NCI-H82 (cell line): Measurements from ENCODE around the gene TSEN34.
"Not testable (repeated sequence)": the region's sequence is repeated elsewhere in the genome, so short reads cannot be mapped to it uniquely, and the experiment has no call there.

ENCODE experiments used
- DNase-seq: peaks from one replicate; lab custom pipeline; 2025; lab: John Stamatoyannopoulos, UW

The TSEN34 gene

DNA sequence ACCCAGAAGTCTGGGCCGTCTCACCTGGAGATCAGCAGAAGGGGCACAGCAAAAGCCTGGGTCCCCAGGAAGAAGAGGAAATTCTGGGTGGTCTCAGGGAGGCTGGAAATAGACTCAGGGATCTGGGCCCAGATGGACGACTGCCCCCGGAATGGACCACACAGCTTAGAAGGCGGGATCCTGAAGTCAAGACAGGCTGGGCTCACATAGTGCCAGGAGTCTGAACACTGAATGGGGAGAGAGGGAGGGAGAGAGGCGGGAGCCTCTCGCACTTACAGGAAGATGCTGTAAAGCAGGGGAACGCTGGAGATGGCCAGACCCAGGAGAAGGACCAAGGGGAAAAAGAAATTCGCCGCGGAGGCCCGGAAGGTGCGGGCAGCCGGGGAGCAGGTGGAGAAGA is 30.3 kb upstream of the TSEN34 start:
- DNase-seq, result peak; percentile 45

DNA sequence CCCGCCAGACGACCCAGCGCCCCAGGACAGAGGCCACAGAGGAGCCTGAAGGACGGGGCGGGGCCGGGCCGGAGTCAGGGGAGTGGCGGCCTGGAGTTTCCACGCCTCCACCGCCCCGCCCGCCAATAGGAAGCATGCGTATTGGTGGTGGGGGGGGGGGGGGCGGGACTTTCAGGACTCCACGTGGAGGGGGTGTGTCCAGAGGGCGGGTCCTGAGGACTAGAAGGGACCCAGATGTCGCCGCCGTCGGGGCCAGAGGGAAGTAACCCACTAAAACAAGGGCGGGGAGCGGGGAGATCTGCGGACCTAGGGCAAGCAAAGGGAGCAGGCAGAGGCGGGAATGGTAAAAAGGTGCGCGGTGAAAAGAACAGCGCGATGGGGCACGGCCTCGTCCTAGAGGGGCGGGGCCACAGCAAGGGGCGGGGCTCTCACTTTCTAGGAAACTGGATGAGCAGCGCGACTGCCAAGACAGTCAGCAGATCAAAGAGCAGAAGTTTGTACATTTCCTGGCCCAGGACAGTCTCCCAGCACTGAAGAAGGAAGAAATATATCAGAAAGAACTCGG is 28.8 kb upstream of the TSEN34 start:
- peak; percentile 93 for DNase-seq

DNA sequence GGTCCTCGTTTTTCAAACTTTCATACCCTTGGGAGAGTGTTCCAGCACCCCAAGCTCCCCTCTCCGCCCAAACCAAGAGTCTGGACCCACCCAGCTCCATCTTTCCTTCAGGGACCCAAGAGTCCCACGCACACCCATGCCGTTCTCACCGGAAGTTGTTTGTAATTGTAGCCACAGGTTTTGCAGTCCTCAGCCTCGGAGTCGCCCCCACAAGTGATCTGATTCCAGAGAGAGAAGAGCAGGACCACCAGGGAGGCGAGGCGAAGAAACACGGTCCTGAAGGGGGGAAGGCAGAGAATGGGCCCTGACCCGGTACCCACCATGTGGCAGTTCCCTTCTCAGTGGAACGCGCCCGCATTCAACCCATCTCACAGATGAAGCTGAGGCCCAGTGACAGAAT is 28.2 kb upstream of the TSEN34 start:
- DNase-seq, result no peak

DNA sequence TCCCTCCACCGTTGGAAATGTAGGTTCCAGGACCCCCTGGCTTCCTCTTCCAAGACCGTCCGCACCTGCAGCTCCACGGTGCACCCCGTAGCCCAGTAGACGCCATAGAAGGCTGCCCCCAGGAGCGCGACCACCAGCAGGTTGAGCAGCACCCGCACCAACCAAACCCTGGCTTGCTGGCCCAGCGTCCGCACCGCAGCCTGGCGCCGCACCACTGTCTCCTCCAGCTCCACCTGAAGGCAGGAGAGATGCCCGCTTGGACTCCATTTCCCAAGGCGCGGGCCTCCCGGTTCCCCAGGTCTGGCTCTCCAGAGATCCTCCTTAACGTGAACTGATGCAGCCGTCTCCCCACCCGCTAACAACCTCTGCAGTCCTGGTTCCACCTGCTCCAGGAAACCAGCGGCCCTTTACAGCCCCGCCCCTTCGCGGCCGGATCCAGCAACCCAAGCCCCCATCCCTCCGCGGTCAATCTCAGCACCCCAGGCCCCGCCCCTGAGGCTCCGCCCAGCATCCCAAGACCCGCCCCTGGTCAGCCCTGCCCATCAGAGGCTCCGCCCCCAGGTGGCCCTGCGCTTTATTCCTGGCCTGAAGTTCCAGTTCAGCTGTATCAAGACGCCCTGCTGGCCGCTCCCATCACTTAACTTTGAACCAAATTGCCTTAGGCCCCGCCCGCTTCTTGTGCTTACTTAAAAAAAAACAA is 26.6 kb upstream of the TSEN34 start:
- peak; percentile 82 for DNase-seq

DNA sequence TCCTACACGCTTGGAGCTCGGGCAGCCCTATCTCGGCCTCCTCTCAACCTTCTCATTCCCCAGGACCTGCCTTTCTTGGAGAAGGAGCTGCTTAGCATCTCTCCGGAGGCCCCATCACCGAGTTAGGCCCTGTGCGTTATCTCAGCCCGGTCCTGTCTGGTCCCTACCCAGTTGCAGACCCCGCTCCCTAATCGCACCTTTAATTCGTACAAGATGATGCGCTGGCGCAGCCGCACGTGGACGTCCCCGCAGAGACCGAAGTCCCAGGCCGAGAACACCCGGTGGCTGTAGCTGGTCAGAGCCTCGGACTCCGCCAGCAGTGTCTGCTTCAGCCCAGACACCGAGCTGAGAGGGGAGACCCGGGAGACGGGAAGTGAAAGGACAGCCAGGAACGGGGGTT is 25.9 kb upstream of the TSEN34 start:
- no peak for DNase-seq

DNA sequence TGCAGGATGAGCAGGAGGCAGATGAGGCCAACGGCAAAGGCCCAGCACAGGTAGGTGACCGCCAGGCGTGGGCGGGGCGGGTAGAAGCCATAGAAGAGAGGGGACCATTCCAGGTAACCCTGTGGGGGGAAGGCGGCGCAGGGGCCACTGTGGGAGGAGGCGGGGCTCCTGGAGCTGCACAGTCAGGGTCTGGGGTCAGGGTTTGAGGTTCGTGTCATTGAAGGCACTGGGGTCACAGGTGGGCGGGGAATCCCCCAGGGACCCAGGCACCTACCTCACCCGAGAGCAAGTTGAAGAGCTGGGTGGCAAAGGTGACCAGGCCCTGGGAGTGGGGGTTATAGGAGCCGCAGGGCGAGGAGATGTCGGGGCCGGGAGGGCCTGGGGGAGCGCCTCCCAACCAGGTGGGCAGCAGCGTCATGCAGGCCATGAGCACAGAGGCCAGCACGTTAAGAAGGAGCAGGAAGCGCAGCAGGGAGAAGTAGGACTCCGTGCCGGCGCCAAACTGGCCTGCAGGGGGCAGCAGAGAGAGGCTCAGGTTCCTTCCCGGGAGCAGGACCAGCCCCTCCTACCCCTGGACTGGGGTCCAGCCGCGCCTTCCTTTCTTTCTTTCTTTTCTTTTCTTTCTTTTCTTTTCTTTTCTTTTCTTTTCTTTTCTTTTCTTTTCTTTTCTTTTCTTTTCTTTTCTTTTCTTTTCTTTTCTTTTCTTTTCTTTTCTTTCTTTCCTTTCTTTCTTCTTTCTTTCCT is 22.8 kb upstream of the TSEN34 start:
- peak; percentile 94 for DNase-seq

DNA sequence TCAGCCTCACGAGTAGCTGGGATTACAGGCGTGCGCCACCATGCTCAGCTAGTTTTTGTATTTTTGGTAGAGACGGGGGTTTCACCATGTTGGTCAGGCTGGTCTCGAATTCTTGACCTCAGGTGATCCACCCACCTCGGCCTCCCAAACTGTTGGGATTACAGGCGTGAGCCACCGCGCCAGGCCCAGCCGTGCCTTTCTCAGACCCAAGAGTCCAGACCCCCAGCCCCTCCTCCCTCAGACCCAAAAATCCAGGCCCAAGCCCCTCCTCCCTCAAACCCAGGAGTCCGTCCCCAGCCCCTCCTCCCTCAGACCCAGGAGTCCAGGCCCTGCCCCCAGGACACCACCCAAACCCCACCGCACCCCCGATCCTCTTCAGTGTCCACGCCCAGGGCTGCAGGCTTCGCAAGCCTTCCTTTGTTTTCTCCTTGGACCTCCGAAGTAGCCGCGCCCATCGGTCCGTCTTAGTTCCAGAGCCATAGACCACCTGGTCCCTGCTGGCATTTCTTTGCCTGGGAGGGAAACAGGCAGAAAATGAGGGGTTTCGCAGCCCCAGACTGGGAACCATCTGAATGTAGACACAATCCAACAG is 21.9 kb upstream of the TSEN34 start:
- no peak for DNase-seq

DNA sequence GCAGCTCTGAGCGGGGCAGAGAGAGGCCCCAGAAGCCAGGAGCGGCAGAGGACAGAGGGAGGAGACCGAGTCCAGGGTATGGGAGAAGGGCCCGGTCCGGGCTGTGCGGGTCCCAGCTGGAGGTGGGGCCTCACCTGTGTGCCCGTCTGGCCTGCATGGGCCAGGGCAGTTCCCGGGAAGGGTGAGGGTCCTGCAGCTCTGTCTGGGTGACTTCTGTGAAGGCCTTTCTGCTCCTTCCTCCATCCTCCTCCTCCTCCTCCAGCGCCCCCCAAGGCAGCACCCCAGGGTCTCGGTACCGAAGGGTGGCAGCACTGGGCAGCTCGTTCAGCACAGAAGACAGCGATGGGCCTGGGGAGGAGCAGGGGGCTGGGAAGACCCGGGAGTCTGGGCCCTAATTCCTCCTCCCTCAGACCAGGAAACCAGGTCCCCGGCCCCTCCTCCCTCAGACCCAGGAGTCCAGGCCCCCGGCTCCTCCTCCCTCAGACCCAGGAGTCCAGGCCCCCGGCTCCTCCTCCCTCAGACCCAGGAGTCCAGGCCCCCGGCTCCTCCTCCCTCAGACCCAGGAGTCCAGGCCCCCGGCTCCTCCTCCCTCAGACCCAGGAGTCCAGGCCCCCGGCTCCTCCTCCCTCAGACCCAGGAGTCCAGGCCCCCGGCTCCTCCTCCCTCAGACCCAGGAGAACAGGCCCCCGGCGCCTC is 19.2 kb upstream of the TSEN34 start:
- DNase-seq, result not testable (repeated sequence)

DNA sequence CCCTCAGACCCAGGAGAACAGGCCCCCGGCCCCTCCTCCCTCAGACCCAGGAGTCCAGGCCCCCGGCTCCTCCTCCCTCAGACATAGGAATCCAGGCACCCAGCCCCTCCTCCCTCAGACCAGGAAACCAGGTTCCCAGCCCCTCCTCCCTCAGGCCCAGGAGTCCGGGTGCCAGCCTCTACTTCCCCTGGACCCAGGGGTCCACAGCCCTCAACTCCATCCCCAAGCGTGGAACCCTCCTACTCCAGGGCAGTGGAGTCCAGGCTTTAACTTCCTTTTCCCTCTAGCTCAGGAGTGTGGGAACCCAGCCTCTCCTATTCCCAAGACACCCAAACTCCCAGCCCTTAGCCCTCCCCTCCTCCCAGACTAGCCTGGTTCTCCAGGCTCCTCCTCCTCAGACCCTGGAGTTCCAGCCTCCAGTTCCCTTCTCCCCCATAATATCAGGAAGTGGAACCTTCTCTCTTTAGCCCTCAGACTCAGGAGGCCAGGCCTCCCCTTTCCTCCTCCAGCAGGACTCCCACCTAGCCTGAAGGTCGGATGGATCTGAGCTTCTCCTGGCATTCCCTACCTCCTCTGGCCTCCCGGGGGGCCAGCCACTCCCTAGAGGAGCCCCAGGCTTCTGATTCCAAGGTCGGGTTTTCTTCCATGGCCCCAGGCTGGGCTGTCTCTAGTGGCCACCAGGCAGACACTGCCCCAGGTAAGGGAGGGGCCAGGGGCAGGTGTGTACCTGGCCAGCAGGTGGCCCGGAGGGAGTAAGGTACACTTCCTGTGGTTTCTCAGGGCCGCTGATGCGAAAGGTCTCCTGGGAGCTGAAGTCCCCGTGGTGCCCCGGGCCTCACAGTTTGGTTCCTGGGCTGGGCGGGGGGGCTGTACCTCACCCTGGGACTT is 18.4 kb upstream of the TSEN34 start, which contains the start of gene TMC4:
TSS of gene TMC4 (minus strand) at position 690 of the 888 bp plus-strand sequence. CDS start at position 647, 43 bp downstream.
- peak; percentile 34 for DNase-seq

DNA sequence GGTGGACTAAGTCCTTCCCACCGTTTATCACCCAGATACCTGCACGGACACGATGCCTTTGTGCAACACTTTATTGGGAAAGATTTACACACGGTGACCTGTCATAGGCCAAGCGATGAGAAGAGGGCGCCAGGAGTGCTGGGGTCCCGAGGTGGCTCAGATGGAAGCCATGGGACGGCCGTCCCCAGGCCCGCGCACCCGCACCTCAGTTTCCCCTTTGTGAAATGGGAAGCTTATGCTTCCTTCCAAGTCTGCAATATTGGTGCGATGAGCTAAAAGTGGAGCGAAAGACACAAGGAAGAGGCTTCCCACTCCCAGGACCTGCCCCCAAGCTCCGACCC is 17.8 kb upstream of the TSEN34 start:
- no peak for DNase-seq

DNA sequence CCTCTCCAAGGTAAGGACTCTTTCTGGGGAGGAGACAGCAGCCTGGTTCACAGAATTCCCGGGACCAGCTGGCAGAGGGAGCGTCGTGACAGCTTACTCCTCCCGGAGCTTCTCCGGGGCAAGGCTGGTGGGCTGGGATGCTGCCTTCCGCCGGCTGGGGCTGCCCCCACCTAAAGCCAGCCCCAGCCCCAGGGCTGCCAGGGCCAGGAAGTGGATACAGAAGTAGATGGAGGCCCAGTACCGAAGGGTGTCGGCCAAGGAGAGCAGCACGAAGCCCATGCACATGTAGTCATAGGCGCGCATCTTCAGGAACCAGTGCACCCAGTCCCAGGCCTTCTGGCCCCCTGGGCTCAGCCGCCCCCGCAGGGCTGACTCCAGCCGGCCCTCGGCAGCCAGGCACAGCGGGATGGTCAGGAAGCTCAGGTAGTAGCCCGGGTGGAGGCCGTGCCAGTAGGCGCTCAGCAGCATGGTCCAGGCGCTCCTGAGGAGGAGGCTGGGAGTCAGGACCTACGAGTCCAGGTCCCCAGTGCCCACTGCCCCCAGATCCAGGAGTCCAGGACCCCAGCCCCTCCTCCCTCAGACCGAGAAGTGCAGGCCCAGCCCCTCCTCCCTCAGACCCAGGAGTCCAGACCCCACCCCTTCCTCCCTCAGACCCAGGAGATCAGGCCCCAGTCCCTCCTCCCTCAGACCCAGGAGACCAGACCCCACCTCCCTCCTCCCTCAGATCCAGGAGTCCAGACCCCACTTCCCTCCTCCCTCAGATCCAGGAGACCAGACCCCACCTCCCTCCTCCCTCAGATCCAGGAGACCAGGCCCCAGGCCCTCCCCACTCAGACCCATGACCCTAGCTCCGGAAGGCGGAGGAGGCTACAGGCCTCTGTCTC is 16.9 kb upstream of the TSEN34 start:
- DNase-seq, result no peak

DNA sequence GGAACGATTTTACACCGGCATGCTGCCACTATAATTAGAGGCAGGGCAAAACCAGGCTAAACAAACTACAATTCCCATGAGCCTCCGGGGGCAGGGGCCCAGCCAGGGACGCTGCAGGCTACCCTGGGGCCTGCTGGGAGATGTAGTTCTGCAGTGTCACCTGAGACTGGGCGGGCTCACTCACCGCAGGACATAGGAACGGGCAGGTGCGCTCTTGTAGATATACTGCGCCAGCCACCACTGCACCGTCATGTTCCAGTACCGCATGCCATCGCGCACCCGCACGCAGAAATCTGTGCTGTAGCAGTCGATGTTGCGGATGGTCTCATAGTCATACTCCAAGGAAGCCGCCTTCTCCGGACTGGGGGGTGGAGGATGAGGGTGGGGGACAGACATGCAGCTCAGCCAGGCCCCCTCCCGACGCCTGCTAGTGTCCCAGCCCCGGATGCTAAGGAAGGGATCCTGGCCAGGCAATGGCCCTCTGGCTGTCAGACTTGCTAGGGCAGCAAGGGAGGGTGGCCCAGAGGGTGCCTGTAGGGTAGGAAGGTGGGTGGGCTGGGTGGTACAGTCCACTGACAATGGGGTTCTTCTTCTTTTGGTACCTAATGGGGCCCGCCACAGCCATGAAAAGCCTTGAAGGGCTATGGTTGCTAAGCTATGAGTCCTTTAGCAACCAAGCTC is 12.4 kb upstream of the TSEN34 start:
- DNase-seq, result peak; percentile 67

DNA sequence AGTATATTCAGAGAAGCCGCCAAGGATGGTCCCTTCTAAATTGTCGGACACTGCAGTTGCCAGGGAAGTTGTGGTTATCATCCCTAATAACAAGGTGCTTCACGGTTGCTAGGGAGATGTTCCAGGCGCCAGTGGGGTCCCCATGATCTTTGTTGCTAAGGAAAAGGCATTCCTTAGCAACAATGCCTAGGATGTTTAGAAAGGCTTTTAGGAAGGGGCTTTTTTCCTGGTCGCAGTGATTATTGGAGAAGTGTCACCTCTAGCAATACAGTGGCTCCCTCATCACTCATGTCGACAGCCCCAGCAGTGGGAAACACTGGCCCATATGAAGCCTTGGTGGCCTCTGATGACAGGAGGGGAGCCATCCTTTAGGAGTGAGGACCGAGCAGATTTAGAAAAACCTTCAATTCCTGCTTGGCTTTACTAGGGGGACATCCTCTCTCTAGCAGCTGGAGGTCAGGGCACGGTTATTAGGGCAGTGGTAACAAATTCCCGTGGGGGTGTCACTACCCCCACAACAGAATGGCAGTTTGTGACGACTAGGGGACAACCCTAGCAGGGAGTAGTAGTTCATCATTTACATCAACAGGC is 11.8 kb upstream of the TSEN34 start:
- DNase-seq, result no peak

DNA sequence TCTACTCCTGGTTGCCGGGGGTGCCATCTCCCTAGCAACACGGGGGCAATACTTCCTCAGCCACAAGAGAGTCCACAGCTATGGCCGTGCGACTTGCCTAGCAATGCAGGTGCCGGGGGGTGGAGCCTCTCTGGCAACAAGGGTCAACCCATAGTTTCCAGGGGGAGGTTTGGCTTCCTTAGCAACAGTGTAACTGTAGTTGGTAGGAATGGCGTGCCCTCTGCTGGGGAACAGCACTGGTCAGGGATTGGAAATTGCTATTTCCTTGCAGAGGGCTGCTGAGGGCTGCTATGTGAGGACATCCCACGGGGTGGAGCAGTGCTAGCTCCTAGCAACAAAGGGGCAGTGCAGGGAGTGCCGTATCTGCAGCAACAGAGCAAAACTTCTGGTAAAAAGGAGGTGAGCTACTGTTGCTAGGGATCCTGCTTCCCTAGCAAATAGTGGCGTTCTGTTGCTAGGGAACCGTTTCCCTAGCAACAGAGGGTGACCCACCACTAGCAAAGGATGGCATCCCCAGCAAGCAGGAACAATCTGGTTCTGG is 11.1 kb upstream of the TSEN34 start:
- peak; percentile 84 for DNase-seq

DNA sequence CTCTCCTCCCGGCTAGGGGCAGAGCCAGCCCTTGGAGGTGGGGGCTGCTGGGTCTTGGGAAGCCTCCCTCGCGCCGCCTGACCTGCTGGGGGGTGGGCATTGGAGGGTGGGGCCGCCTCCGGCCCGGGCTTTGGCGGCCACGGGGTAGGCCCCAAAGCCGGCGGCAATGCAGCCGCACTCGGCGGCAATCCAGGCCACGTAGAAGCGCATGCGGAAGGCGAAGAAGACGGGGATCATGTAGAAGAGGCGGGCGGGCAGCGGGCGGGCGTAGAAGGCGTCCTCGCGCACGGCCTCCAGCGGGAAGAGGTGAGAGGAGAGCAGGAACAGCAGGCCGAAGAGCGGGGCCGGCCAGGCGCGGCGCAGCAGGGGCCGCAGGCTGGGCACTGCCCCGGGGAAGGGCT is 10.4 kb upstream of the TSEN34 start:
- no peak for DNase-seq

DNA sequence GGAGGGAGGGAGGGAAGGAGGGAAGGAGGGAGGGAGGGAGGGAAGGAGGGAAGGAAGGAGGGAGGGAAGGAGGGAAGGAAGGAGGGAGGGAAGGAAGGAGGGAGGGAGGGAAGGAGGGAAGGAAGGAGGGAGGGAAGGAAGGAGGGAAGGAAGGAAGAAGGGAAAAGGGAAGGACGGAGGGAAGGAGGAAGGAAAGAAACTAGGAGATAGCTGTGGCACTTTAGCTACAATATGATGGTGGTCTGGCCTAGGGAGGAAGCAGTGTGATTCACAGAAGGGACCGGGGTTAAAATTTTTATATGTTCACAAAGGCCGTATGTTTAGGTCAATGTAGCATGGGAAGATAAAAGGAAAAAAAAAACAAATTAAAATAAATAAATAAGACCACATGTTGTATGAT is 9.2 kb upstream of the TSEN34 start:
- DNase-seq, result not testable (repeated sequence)

DNA sequence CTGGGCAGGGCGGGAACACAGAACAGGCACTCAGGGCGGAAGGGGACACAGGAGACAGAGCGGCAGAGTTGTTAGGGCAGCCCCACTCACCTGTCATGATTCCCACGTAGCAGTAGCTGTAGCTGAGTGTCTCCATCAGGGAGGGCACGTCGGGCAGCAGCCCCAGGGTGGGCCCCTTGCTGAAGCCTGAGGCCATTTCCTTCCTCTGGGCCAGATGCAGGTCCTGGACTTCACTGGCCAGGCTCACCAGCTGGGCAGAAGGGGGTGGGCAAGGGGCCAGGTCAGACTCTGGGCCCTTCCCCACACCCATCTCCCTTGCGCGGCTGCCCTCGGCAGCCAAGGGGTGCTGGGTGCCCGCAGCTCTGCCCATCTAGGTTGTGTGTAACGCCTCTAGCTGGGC is 7.7 kb upstream of the TSEN34 start:
- DNase-seq, result no peak

DNA sequence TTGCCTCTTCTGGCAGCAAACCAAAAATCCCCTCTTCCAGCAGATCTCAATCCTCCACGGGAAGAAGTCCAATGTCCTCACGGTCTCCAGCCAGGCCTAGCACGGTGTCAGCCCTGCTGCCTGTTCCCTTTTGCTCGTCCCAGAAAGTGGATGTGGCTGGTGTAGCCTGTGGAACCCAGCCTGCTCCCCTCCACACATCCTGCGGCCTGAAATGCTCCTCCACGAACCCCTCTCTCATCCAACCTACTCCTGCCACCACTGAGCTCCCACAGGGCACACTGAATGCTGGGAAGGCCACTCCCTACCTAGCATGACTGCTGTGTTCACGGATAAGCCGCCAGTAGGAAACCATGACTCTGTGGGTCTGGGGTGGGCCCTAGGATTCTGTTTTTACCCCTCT is 4.8 kb upstream of the TSEN34 start:
- no peak for DNase-seq

DNA sequence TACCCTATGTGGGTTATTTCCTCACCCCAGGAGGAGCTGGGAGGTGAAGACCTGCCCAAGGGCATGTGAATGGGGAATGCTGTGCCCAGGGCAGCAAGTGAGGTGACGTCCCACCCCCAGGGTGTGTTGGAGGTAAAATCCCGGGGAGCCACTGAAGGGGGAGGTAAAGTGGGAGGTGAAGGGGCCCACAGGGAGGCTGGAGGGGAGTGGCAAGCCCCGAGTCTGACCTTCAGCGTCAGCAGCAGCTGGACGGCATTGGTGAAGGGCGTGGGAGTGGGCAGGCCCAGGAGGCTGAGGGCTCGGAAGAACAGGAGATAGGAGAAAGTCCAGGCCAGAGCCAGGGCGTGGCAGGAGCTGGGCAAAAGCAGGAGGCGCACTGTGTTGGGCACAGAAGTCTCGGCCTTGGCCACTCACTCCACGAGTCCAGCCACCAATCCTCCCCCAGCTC is 4.2 kb upstream of the TSEN34 start:
- DNase-seq, result no peak
